ENCODE results near the gene HSFX2.
"Not testable (repeated sequence)": the region's sequence is repeated elsewhere in the genome, so short reads cannot be mapped to it uniquely, and the experiment has no call there.

HSFX2 gene

DNA sequence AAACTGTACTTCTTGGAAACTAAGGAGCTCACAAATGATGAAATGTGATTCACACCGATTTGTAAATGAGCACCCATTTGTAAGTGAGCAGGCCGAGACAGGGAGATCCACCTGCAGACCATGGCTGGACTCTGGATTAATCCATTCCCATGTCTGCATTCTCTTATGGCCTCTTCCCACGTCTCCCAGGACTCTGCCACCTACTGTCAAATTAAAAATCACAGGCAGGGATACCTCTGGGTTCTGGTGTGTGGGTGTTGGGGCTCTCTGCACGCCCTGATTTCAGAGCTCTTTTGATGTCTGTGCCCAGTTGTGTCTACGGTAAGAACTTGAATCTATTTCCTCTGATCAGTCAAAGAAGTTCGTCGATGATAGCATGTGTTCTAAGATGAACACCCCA lies 4.1 kb downstream of the HSFX2 start:
- not testable (repeated sequence) for DNase-seq (ENCODE audit: low read depth in 2 of 3, low spot score in 1 of 3)

GRCh38 chrX:149587359-149587758 lies 7.8 kb downstream of the HSFX2 start, which contains the start of gene MAGEA9B:
Gene MAGEA9B, minus strand, starts transcription at chrX:149587459. Its CDS starts 4,280 bp downstream, at chrX:149583179.
- DNase-seq (ENCODE audit: low read depth in 2 of 3, low spot score in 1 of 3), result not testable (repeated sequence)

DNA sequence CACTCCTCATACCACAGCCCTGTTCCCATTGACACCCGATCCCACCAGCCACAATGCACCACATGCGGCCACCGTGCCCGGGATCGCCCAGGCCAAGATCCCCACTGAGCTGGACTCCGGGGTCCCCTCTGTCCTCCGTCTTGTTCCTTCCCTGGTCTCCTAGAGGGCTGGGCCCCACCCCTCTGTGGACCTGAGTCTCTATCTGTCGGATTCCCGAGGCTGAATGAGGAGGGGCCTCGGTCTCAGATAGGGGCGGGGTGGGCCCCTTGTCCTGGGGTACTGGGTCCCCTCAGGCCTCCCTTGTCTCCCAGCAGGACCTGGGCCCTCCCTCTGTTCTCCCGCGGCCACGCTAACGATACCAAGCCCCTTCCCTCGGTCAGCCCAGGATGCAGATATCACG lies 9.5 kb downstream of the HSFX2 start:
- not testable (repeated sequence) for DNase-seq (ENCODE audit: low read depth in 2 of 3, low spot score in 1 of 3)

DNA sequence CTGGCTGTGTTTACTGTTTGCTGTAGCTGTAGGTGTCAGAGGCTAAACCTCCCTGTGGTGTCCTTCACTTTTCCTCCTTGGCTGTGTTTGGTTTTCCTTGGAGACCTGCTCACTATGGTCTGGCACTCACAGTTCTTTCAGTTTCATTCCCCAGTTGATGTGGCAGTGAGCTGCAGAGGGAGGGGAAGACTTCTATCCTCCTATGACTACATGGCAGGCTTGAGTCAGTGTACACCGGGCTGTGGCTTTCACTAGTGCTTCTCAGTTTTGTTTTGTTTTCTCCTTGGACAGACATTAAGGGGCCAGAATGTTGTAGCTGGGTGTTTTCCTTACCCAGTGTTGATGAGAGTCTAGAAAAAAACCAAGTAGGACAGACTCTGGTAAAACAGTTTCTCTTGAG lies 21.7 kb downstream of the HSFX2 start:
- DNase-seq (ENCODE audit: low read depth in 2 of 3, low spot score in 1 of 3), result not testable (repeated sequence)

DNA sequence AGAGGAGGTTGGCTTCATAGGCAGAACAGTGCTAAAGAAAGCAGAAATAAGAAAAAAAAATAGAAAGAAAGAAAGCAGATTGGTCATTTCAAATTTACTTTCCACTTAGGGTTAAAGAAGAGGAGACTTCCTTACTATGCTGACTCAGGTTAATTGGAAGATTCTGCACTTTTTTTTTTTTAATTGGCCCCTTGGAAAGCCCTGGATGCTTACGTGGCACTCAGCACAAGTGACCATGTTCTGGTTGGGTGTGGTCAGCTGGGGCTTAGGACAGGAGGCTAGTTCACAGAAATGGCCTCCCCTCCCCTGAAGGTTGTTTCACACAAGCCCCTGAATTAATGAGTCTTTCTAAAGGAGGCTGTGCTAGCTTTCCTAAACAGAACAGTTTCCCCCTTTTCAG lies 22.4 kb downstream of the HSFX2 start:
- no peak for DNase-seq (ENCODE audit: low read depth in 2 of 3, low spot score in 1 of 3)

DNA sequence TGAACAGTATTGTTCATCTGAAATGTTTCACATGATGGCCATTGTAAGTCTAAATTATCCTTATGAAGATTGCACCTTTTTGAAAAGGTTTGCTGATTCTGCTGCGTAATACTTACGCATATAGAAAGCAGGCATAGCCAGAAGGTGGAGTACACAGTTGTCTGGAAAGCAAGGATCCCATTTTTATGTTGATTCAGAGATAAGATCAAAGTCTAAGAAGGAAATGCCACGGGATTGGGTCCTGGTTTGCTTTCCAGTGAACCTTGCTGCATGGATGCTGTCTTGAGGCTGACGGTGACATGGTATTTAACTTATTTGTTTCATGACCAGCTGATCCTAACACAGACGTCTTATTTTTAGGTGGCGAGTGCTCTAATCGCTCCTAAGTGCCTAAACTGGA lies 23.3 kb downstream of the HSFX2 start:
- DNase-seq (ENCODE audit: low read depth in 2 of 3, low spot score in 1 of 3), result no peak

GRCh38 chrX:149570668-149571067 lies 24.4 kb downstream of the HSFX2 start:
- no peak for DNase-seq (ENCODE audit: low read depth in 2 of 3, low spot score in 1 of 3)

DNA sequence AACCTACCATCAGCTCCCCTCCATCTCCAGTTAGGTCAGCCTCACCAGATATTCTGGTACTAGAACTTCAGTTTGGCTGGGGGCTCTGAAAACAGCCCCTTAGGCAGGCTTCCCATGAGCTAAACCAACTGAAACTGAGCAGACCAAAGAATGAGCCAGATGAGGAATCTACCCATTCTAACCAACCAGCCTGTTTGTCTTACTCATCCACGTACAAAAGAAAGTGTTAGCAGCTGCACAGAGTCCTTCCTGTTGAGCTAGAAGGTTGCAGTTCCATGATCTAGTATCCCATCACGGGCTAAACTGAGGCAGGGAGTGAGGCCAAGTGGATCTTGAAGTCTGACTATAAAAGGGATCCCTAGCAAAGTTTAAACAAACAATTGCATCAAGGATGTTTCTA lies 25.3 kb downstream of the HSFX2 start:
- DNase-seq (ENCODE audit: low read depth in 2 of 3, low spot score in 1 of 3), result no peak

DNA sequence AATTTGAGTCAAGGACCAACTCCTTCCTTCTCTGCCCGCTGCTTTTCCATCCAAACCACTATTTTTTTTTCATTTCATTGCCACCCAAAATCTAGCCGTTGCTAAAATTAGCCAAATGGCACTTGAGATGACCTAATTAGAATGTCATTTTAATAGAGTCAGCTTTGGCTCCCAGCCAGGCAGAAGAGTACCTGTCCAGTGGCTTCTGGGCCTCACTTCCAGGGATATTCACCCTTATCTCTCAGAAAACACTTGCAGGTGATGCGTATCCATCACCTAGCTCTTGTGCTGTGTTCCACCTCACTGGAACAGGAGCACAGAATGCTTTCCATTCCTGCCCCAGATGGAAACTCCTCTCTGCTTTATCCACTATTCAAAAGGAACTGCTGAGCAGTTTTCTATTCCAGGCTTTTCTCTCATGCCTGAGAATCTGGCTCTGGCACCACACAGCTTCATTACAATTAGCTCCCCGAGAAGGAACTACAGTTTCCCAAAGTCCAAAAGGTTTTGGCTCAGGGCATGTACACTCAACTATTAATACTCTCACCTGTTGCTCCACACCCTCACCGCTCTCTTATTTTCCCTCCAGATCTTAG lies 26.3 kb downstream of the HSFX2 start:
- no peak for DNase-seq (ENCODE audit: low read depth in 2 of 3, low spot score in 1 of 3)

DNA sequence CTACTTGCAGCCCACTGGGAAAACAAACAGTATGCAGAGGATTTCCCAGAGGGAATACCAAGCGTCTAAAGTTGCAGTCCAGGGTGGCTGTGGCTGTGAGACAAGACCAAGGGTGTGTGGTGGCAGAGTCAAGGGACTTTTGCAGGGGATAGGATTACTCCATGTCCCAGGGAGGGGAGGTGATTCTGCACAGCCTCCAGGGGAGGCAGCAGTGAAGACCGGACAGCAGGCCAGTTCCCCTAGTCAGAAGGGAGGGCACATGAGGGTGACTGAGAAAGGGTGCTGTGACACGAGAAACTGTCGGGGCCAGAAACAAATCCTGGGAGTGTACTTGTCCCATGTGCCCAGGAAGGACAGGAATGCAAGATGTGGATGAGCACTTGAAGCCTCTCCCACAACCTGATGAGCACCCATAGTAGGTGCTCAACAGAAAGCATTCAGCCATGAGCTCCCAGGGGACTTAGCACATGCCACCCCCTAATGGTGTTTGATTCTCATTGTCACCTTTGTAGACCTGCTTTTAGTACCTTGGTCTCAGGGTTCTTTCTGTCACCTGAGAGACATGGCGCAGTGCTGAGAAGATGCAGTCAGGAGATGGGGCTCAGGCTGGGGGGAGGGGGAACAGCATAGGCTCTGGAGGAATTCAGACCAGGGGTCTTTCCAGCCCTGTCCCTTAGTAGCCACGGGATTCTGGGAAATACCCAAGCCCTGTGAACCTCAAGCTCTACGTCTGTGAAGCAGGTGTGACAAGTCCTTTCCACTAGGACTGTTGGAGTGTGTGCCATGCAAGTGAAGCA lies 27.3 kb downstream of the HSFX2 start:
- no peak for DNase-seq (ENCODE audit: low read depth in 2 of 3, low spot score in 1 of 3)

DNA sequence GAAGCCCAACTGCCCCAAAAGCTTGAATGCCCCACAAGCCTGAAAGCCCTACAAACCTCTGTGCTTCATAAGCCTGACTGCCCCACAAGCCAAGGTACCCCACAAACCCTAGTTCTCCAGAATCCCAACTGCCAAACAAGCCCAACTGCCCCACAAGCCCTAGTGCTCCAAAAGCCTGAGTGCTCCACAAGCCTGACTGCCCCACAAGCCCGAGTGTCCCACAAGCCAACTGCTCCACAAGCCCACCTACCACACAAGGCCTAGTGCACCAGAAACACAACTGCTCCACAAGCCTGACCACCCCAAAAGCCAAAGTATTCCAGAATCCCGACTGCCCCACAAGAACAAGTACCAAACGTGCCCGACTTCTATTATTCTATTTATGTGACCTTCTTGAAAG lies 31.8 kb downstream of the HSFX2 start:
- no peak for DNase-seq (ENCODE audit: low read depth in 2 of 3, low spot score in 1 of 3)

DNA sequence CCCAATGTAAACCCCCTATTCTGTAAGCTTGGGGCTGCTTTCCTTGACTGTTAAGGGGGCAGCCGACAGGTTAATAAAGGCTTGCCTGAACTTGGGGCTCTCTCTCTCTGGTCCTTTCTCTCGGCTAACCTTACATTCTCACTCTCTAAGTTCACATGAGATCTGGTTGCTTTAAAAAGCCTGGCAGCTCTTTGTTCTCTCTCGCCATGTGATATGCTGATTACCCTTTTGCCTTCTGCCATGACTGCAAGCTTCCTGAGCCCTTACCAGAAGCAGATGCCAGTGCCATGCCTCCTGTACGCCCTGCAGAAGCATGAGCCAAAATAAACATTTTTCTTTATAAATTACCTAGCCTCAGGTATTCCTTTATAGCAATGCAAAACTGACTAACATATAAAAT lies 39.9 kb downstream of the HSFX2 start:
- DNase-seq (ENCODE audit: low read depth in 2 of 3, low spot score in 1 of 3), result not testable (repeated sequence)

DNA sequence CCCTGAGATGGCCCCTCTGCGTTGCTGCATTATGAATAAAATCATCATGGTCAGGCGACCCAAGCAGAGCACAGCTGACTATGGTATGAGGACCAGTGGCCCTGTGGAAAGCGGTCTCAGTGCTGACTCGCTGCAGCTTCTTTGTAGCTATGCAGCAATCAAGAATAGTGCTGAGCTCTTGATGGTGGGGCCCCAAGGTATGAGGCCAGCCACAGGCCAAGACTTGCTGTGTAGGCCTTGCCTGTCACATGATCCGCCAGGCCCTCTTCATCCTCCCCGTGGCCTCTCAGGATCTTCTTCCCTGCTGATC lies 43.2 kb downstream of the HSFX2 start:
- not testable (repeated sequence) for DNase-seq (ENCODE audit: low read depth in 2 of 3, low spot score in 1 of 3)

GRCh38 chrX:149551245-149551938 lies 43.7 kb downstream of the HSFX2 start:
- not testable (repeated sequence) for DNase-seq (ENCODE audit: low read depth in 2 of 3, low spot score in 1 of 3)

GRCh38 chrX:149550454-149550853 lies 44.7 kb downstream of the HSFX2 start:
- not testable (repeated sequence) for DNase-seq (ENCODE audit: low read depth in 2 of 3, low spot score in 1 of 3)

DNA sequence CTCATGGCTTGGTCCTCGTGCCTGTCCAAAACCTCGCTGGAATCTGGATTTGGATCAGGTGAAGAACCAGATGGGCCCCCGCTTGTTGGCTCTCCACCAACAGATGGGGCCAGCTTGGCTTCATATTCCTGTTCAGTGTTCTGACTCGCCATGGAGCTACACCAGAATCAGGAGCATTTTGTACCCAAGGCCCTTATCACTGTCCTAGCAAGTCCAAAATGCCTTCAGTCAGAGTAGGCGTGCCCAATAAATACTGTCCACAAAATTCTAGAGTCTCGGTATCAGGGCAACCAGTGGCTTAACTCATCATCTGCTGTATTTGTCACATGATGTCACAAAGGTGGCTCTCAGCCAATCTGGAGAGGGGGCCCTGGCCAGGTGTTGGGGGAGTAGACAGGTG lies 45.4 kb downstream of the HSFX2 start, which contains the start of gene HSFX3:
TSS of gene HSFX3 (minus strand) at position 224 of the 400 bp plus-strand sequence. CDS start at position 152, 72 bp downstream.
- not testable (repeated sequence) for DNase-seq (ENCODE audit: low read depth in 2 of 3, low spot score in 1 of 3)

- DNase-seq (ENCODE audit: low read depth in 2 of 3, low spot score in 1 of 3), result not testable (repeated sequence)
Measured at GRCh38 chrX:149547782-149548181, 47.3 kb downstream of the HSFX2 start.

GRCh38 chrX:149546962-149547361 lies 48.2 kb downstream of the HSFX2 start:
- DNase-seq (ENCODE audit: low read depth in 2 of 3, low spot score in 1 of 3), result not testable (repeated sequence)

DNA sequence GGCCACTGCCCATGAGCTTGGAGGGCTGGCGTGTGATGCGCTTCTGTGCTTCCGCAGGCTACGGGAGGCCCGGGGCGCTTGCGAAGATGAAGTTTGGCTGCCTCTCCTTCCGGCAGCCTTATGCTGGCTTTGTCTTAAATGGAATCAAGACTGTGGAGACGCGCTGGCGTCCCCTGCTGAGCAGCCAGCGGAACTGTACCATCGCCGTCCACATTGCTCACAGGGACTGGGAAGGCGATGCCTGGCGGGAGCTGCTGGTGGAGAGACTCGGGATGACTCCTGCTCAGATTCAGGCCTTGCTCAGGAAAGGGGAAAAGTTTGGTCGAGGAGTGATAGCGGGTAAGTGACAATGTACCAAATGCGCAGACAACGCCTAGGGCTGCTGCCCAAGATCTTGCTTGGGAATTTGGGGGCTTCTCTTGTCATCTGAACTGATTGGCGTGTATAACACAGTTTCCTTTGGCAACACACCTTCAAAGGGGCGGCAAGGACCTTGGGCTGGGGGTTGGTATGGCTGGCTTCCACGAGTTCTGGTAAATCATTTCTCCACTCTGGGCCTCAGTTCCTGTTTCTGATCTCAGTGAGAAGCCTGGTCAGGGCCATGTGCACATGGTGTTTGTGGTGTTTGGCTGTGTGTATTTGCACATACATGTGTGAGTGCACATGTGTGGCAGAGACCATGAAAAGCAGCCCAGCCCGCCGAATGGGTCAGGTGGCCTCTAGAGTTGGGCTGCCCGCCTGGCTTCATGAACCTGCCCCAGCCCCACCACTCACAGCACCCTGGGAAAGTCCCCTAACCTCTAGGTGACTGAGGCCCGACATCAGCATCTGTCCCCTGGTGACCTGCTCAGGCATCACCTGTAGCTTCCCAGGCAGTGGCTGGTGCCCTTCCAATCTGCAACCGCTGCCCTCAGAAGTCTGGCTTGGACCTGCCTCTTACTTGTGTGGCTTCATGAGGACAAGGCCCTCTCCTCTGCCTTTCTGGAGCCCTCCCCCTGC lies 49.3 kb downstream of the HSFX2 start:
- not testable (repeated sequence) for DNase-seq (ENCODE audit: low read depth in 2 of 3, low spot score in 1 of 3)

All from stimulated activated CD4-positive, alpha-beta T cell treated with anti-CD3 and anti-CD28 coated beads, Interleukin-12 subunit alpha, Interleukin-12 subunit beta, amount 100 ng/mL, for 48 hours (primary cell).